A549 (cell line): ENCODE data around the gene GPR137B. TPM values are rescaled to one million over a fixed set of nuclear protein-coding genes. Genes with fewer than 3 reads are reported as not detected.

Experiments used
- ATAC-seq, 2 experiments: fragments of 200-7000 bp in 1 of 2; fragments of >200 bp in 1 of 2; cut with Nextera tagmentation in 1 of 2; cut with Tn5 transposase in 1 of 2; 3 replicates each; pipeline versions ENCODE4 v1.8.0 to v1.9.1; 2018 to 2020; ENCODE audit warnings: mild to moderate bottlenecking in 1 of 2, moderate library complexity in 1 of 2
- CTCF ChIA-PET: fragments of 300-600 bp; sonication (Branson Sonifier 250); formaldehyde crosslinking; extraction: SDS; loops from one replicate; lab custom pipeline; 2021; ENCODE audit warnings: antibody characterized with exemption, inconsistent platforms; lab: Yijun Ruan, JAX
- POLR2A ChIA-PET: fragments of 350-600 bp; formaldehyde crosslinking; extraction: SDS; loops from one replicate; lab custom pipeline; 2021; ENCODE audit warnings: antibody characterized with exemption, inconsistent platforms; lab: Yijun Ruan, JAX
- DNase-seq, 2 experiments: peaks; one replicate each; pipeline versions ENCODE4 v3.0.0 to v3.0.0-alpha.2; 2011 to 2016; ENCODE audit warnings: low read depth in 1 of 2, low spot score in 1 of 2
- FAIRE-seq: peaks from 2 replicates; lab custom pipeline; 2011; peaks lifted over from hg19 to GRCh38; lab: Jason Lieb, UNC
- H3K27ac ChIP-seq, 2 experiments: fragments of >200 bp; sonication (Bioruptor Twin); formaldehyde crosslinking; 3 replicates each; pipeline ENCODE4 v1.5.1; 2016 to 2017
- H3K4me1 ChIP-seq: fragments of >200 bp; sonication (Bioruptor Twin); formaldehyde crosslinking; 3 replicates; pipeline ENCODE4 v1.6.1; 2016
- H3K4me2 ChIP-seq: fragments of >200 bp; sonication (Bioruptor Twin); formaldehyde crosslinking; 3 replicates; pipeline ENCODE4 v1.6.1; 2016
- H3K4me3 ChIP-seq: fragments of >200 bp; sonication (Bioruptor Twin); formaldehyde crosslinking; 3 replicates; pipeline ENCODE4 v1.5.1; 2016
- H3K9me3 ChIP-seq: fragments of >200 bp; sonication (Bioruptor Twin); formaldehyde crosslinking; 3 replicates; pipeline ENCODE4 v1.6.1; 2016
- BHLHE40 ChIP-seq: IDR thresholded peaks from 2 replicates; pipeline ENCODE4 v1.6.1; 2012; ENCODE audit warnings: low read depth, low read length, inconsistent platforms
- CBX2 ChIP-seq: fragments of 200-600 bp; sonication (generic); IDR thresholded peaks from 2 replicates; pipeline ENCODE4 v1.6.1; 2016; ENCODE audit warnings: low read depth, mild to moderate bottlenecking, borderline replicate concordance
- CEBPB ChIP-seq, 2 experiments: fragments of >200 bp in 1 of 2; sonication (Bioruptor Twin) in 1 of 2; formaldehyde crosslinking in 1 of 2; IDR thresholded peaks; 2 replicates each; pipeline ENCODE4 v1.6.1; 2012 to 2016
- HDAC2 ChIP-seq: fragments of 200-600 bp; sonication (generic); IDR thresholded peaks from 2 replicates; pipeline ENCODE4 v1.6.1; 2016
- HEYL ChIP-seq: fragments of 250-450 bp; sonication (Bioruptor Pico); IDR thresholded peaks from 2 replicates; pipeline ENCODE4 v1.8.0; 2021; ENCODE audit warnings: mild to moderate bottlenecking, moderate library complexity
- HOXA7 ChIP-seq: fragments of 250-450 bp; sonication (Bioruptor Pico); IDR thresholded peaks from 2 replicates; pipeline ENCODE4 v1.5.0; 2020; ENCODE audit warnings: mild to moderate bottlenecking, moderate library complexity
- HOXB5 ChIP-seq: fragments of 250-450 bp; sonication (Bioruptor Pico); IDR thresholded peaks from 2 replicates; pipeline ENCODE4 v1.5.0; 2020; ENCODE audit warnings: mild to moderate bottlenecking, moderate library complexity
- JUNB ChIP-seq: fragments of >200 bp; sonication (Bioruptor Twin); formaldehyde crosslinking; IDR thresholded peaks from 2 replicates; pipeline ENCODE4 v1.6.1; 2016
- MAFK ChIP-seq: fragments of 450-650 bp; IDR thresholded peaks from 2 replicates; pipeline ENCODE4 v1.6.1; 2014; ENCODE audit not compliant: partially characterized antibody
- MAX ChIP-seq: IDR thresholded peaks from 2 replicates; pipeline ENCODE4 v1.6.1; 2012
- NFE2L2 ChIP-seq: fragments of 150-350 bp; conservative IDR thresholded peaks from 2 replicates; pipeline ENCODE4 v1.6.1; 2014; ENCODE audit warnings: low read length
- NPAS2 ChIP-seq: fragments of 250-450 bp; sonication (Bioruptor Pico); IDR thresholded peaks from 2 replicates; pipeline ENCODE4 v1.8.0; 2022; ENCODE audit warnings: mild to moderate bottlenecking, moderate library complexity, borderline replicate concordance
- POLR2AphosphoS2 ChIP-seq: conservative IDR thresholded peaks from 2 replicates; pipeline ENCODE4 v1.6.1; 2012; ENCODE audit warnings: low read length, improper control_type of control experiment, inconsistent platforms
- RNF2 ChIP-seq: fragments of 200-600 bp; sonication (generic); IDR thresholded peaks from 2 replicates; pipeline ENCODE4 v1.6.1; 2016; ENCODE audit warnings: low read depth, mild to moderate bottlenecking, antibody characterized with exemption, moderate library complexity, borderline replicate concordance
- SMC3 ChIP-seq: fragments of >200 bp; sonication (Bioruptor Twin); formaldehyde crosslinking; IDR thresholded peaks from 3 replicates; pipeline ENCODE4 v1.6.1; 2018; ENCODE audit warnings: inconsistent platforms
- SREBF2 ChIP-seq: fragments of 450-650 bp; IDR thresholded peaks from 2 replicates; pipeline ENCODE4 v1.6.1; 2014; ENCODE audit warnings: mild to moderate bottlenecking, moderate library complexity
- ZC3H11A ChIP-seq: fragments of 450-650 bp; IDR thresholded peaks from 2 replicates; pipeline ENCODE4 v1.6.1; 2014; ENCODE audit warnings: antibody characterized with exemption, mild to moderate bottlenecking
- WGBS: methylation state at CpG from one replicate; pipeline ENCODE4 v1.1.6; 2017; ENCODE audit errors: missing lambda C conversion rate; 5-methylcytosine and 5-hydroxymethylcytosine counted together
- polyA plus RNA-seq, 4 experiments: library from polyadenylated mRNA; depleted of rRNA in 3 of 4; stranded (reverse); fragments of >200 nt; fragmentation: RNase III in 1 of 4; extraction: RNeasy Plus Mini Kit Qiagen cat#74134 plus additional on column Dnase treatment in 1 of 4; gene quantifications; 2 replicates in 3 of 4; 3 replicates in 1 of 4; pipeline ENCODE4 v1.2.3, GENCODE V29; 2011 to 2017
- TF ChIP-seq, protein P1 (sequence below): fragments of 250-450 bp; sonication (Bioruptor Pico); IDR thresholded peaks from 2 replicates; pipeline ENCODE4 v1.5.0; 2020; ENCODE audit warnings: low read depth, mild to moderate bottlenecking, moderate library complexity
- TF ChIP-seq, protein P2 (sequence below): fragments of >200 bp; sonication (Bioruptor Twin); formaldehyde crosslinking; IDR thresholded peaks from 2 replicates; pipeline ENCODE4 v1.6.1; 2016
- TF ChIP-seq, protein P3 (sequence below): fragments of 150-350 bp; IDR thresholded peaks from 2 replicates; pipeline ENCODE4 v1.6.1; 2014; ENCODE audit warnings: low read depth, mild to moderate bottlenecking, low read length

GPR137B gene
- polyA plus RNA-seq, 2 of the 4 experiments (the other 2 are of a cell fraction), result 5.8 to 9.2 TPM

DNA sequence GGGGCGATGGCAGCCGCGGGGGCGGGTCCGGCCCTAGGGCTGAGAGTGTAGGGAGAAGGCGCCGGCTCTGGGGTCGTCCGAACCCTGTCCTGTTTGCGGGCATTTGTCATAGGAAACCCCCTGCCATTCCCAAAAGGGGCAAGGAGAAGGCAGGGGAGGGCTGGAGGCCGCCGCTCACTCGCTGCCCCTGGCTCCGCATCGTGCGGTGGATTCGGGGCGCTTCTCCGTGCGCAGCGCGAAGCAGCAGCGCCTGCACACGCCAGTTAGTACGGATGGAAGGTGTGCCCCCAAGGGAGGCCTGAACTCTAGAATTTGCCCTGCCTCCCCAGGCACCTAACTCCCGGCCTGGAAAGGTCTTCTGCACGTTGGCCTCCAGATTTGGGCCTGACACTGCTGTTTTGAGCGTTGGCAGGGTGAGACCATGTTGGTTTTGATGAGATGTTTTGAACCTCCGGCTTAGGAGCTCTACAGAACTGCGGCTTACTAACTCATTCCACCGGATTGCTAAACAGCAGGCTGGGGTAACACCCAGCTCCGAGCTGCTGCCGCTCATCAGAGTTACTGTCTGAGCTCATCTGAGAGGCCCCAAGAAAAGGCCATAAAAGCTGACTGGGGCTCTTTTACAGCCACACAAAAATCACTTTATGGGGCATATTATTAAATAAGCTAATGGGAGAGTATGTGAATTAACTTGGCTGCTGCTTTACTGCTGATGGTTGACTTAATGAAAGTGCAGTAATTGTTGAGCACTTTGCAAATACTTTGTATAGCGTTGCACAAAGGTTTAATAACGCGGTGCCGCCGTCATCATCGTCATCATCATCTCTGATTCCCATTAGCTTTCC, 987 bp downstream of the GPR137B start (continued):
- TF ChIP-seq, protein P1, sequence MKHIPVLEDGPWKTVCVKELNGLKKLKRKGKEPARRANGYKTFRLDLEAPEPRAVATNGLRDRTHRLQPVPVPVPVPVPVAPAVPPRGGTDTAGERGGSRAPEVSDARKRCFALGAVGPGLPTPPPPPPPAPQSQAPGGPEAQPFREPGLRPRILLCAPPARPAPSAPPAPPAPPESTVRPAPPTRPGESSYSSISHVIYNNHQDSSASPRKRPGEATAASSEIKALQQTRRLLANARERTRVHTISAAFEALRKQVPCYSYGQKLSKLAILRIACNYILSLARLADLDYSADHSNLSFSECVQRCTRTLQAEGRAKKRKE, result no peak
- TF ChIP-seq JUNB, result no peak
- TF ChIP-seq POLR2AphosphoS2, result no peak
- TF ChIP-seq, protein P2, sequence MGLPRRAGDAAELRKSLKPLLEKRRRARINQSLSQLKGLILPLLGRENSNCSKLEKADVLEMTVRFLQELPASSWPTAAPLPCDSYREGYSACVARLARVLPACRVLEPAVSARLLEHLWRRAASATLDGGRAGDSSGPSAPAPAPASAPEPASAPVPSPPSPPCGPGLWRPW, result no peak
- no peak for TF ChIP-seq ZC3H11A
- TF ChIP-seq HOXB5 (CRISPR knock-in tag), result no peak
- no peak for TF ChIP-seq HDAC2
- no peak for TF ChIP-seq SREBF2
- no peak for TF ChIP-seq BHLHE40
- no peak for TF ChIP-seq HOXA7
- TF ChIP-seq, all 56 proteins: peak for 0

DNA sequence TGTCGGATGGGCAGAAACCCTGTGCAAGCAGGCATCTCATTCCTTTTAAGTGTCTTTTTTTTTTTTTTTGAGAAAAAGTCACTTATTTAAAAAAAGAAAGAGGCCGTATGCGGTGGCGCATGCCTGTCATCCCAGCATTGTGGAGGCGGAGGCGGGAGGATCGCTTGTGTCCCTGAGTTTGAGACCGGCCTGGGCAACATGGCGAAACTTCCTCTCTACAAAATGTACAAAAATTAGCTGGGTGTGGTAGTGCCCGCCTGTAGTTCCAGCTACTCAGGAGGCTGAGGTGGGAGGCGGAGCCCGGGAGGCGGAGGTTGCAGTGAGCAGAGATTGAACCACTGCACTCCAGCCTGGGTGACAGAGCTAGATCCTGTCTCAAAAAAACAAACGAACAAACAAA, 1.7 kb downstream of the GPR137B start:
- ATAC-seq, result no peak
- CTCF ChIA-PET, result interaction anchor here (0.6 kb wide), 1 partner anchor 38 kb away, joined by 3 read pairs; no protein-coding TSS in a partner anchor
- no peak for TF ChIP-seq SMC3
- TF ChIP-seq, protein P3, sequence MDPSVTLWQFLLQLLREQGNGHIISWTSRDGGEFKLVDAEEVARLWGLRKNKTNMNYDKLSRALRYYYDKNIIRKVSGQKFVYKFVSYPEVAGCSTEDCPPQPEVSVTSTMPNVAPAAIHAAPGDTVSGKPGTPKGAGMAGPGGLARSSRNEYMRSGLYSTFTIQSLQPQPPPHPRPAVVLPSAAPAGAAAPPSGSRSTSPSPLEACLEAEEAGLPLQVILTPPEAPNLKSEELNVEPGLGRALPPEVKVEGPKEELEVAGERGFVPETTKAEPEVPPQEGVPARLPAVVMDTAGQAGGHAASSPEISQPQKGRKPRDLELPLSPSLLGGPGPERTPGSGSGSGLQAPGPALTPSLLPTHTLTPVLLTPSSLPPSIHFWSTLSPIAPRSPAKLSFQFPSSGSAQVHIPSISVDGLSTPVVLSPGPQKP, result no peak
- TF ChIP-seq NPAS2 (CRISPR knock-in tag), result no peak
- TF ChIP-seq CBX2, result no peak
- no peak for TF ChIP-seq NFE2L2
- no peak for TF ChIP-seq HEYL (CRISPR knock-in tag)
- H3K4me1 ChIP-seq, result peaks cover 7% of the 10 kb centered on the region; the same call in 1 of the 3 replicates
- POLR2A ChIA-PET, result no interaction called here
- DNase-seq, result no peak
- 94% methylated on average over 14 of the region's 14 CpGs for whole genome bisulfite sequencing
- H3K9me3 ChIP-seq, result no peaks in the 10 kb centered on the region
- no peak for FAIRE-seq
- peak overlapping the region; percentile 96; the same call in 2 of the 3 replicates for H3K4me2 ChIP-seq
- no peak overlapping the region for H3K27ac ChIP-seq
- no peak overlapping the region for H3K4me3 ChIP-seq

DNA sequence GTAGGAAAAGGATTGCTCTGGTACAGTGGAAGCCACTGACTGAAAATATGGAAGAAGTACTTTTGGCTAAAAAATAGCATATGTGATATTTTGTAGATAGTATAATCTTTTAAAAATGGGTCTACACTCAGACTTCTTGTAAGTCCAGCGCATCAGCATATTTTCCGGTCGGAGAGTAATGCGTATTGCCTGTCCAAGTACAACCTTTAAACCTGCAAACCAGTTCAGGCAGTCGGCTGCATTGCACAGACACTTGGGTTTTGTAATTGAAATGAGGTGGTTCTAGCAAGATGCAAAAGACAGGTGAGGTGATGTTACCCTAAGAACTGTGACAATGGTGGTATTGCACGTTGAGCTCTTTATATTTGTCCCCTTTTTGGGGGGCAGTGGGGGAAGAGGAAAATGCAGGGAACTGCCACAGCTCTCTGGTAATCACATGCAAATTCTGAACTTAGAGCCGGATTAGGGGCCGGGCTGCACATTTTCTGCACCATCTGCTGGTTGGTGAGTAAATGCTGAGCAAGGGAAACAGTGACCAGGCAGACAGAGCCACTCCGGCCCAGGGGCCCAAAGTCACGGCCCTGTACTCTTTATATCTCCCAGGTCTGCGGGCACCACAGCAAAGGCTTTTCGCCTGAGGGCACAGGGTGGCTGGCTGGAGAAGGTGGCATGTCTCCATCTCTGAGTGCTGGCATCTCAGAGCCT, 2.3 kb downstream of the GPR137B start:
- ChIA-PET CTCF (no interaction called here), POLR2A (no interaction called here)
- FAIRE-seq (no peak), DNase-seq (no peak), ATAC-seq (no peak)
- H3K9me3 ChIP-seq, result no peaks in the 10 kb centered on the region
- no peak overlapping the region for H3K4me3 ChIP-seq
- no peak overlapping the region for H3K4me2 ChIP-seq
- 85% methylated on average over 12 of the region's 12 CpGs for WGBS
- TF ChIP-seq, protein P2, result no peak
- no peak for TF ChIP-seq NPAS2 (CRISPR knock-in tag)
- no peak for TF ChIP-seq HDAC2
- TF ChIP-seq RNF2, result no peak
- no peak for TF ChIP-seq CEBPB (IDR thresholded peaks at IDR 0.05)
- peak; percentile 81 for TF ChIP-seq MAFK
- TF ChIP-seq MAX, result no peak
- TF ChIP-seq, protein P1, result no peak
- no peak overlapping the region for H3K27ac ChIP-seq
- H3K4me1 ChIP-seq, result peaks cover 7% of the 10 kb centered on the region; the same call in 1 of the 3 replicates
